Transverse colon (tissue), 4 donors: ENCODE measurements around the gene RACK1. TPM values are rescaled to one million over a fixed set of nuclear protein-coding genes. Genes with fewer than 3 reads are reported as not detected.
A peak's percentile ranks its signal among the peaks of the same experiment; 100 is the strongest.

Experiments
- DNase-seq: peaks from one replicate; pipeline ENCODE4 v3.0.0-alpha.2; 2019
- H3K27ac ChIP-seq, 4 donors: fragments of 200-600 bp; sonication (generic); 2 replicates each; pipeline ENCODE4 v1.5.1; 2016 to 2018; ENCODE audit warnings: inconsistent platforms in 4 of 4
- H3K27me3 ChIP-seq: fragments of 200-600 bp; sonication (generic); 2 replicates; pipeline ENCODE4 v1.5.1; 2017; ENCODE audit warnings: inconsistent platforms
- H3K36me3 ChIP-seq, 4 donors: fragments of 200-600 bp; sonication (generic); 2 replicates each; pipeline ENCODE4 v1.5.1; 2017 to 2019; ENCODE audit warnings: inconsistent platforms in 4 of 4
- H3K4me1 ChIP-seq, 4 donors: fragments of 200-600 bp; sonication (generic); 2 replicates each; pipeline ENCODE4 v1.5.1; 2017 to 2020; ENCODE audit warnings: inconsistent platforms in 4 of 4
- H3K4me3 ChIP-seq, 4 donors: fragments of 200-600 bp; sonication (generic); 1 replicate in 1 of 4; 2 replicates in 3 of 4; pipeline versions ENCODE4 v1.5.1 to v1.6.1; 2017 to 2019; ENCODE audit warnings: inconsistent platforms in 4 of 4
- H3K9me3 ChIP-seq, 2 donors: fragments of 200-600 bp; sonication (generic); 2 replicates each; pipeline ENCODE4 v1.5.1; 2017 to 2019; ENCODE audit warnings: inconsistent platforms in 2 of 2
- CTCF ChIP-seq, 5 experiments: fragments of 200-600 bp in 3 of 5; fragments of 450-650 bp in 2 of 5; sonication (generic) in 3 of 5; IDR thresholded peaks; 1 replicate in 2 of 5; 2 replicates in 3 of 5; pipeline ENCODE4 v1.5.1; 2016 to 2017; ENCODE audit warnings: antibody characterized with exemption in 5 of 5, inconsistent platforms in 3 of 5, mild to moderate bottlenecking in 2 of 5, moderate library complexity in 1 of 5
- EP300 ChIP-seq: sonication (generic); formaldehyde crosslinking; IDR thresholded peaks from one replicate; pipeline ENCODE4 v1.6.1; 2017; ENCODE audit warnings: antibody characterized with exemption, low read depth
- POLR2A ChIP-seq: fragments of 450-650 bp; IDR thresholded peaks from one replicate; pipeline ENCODE4 v1.6.1; 2016; ENCODE audit warnings: antibody characterized with exemption, mild to moderate bottlenecking, moderate library complexity
- POLR2AphosphoS5 ChIP-seq, 3 donors: sonication (generic); formaldehyde crosslinking; IDR thresholded peaks; one replicate each; pipeline ENCODE4 v1.6.1; 2016; ENCODE audit warnings: antibody characterized with exemption in 3 of 3
- WGBS, 2 donors: methylation state at CpG; one replicate each; pipeline ENCODE4 v1.1.5; 2018; ENCODE audit warnings: low coverage in 1 of 2; 5-methylcytosine and 5-hydroxymethylcytosine counted together
- in situ Hi-C, 4 donors: fragments of 200-750 bp; cut with MboI; loops; one replicate each; pipeline versions ENCODE4 v1.15.0 to v1.15.1; 2017; ENCODE audit warnings: low sequenced_read_pairs in 3 of 4, low pct_ligation_motif_present in 1 of 4, low pct_unique_long_range_greater_than_20kb in 1 of 4
- intact Hi-C: fragments of 100-400 bp; cut with DNase I; formaldehyde crosslinking; loops from one replicate; pipeline ENCODE4 v1.15.1; 2023; ENCODE audit warnings: low total_unique reads
- total RNA-seq, 4 donors: library from RNA; depleted of rRNA; stranded (reverse); fragments of >200 nt; gene quantifications; one replicate each; pipeline ENCODE4 v1.1.0, GENCODE V29; 2016

The RACK1 gene
- total RNA-seq, 4 donors from 2014 or later, result 1,633 to 1,930 (median 1,753) TPM

GRCh38 chr5:181229996-181230395 is 13.7 kb downstream of the RACK1 start:
- no peak for DNase-seq
- H3K27ac ChIP-seq, result no peak overlapping the region
- TF ChIP-seq POLR2AphosphoS5 (IDR thresholded peaks at IDR 0.05) (no peak), CTCF (IDR thresholded peaks at IDR 0.05) (no peak), POLR2A (no peak), EP300 (no peak)
- H3K4me3 ChIP-seq, result no peak overlapping the region
- no peaks in the 10 kb centered on the region for H3K9me3 ChIP-seq
- intact Hi-C loops, result loop anchor here (10.0 kb wide), 1 partner anchor 425 kb away; the partner anchor contains the start of gene MGAT1
- H3K27me3 ChIP-seq, result no peaks in the 10 kb centered on the region
- H3K4me1 ChIP-seq, result peaks cover 0 to 5% (median under 1%) of the 10 kb centered on the region in 4 donors
- 83 to 90% methylated on average over 1 to 13 of the region's 13 CpGs for WGBS, 2 donors
- H3K36me3 ChIP-seq, result peaks cover 0 to 14% (median 3%) of the 10 kb centered on the region in 4 donors
- in situ Hi-C loops, result no loop called here

GRCh38 chr5:181224390-181225229 is 19.1 kb downstream of the RACK1 start:
- intact Hi-C loops, result loop anchor here (10.0 kb wide), 1 partner anchor 420 kb away; the partner anchor contains the start of gene MGAT1
- Histone ChIP-seq H3K4me1 (peaks cover 0 to 20% (median 9%) of the 10 kb centered on the region in 4 donors), H3K27me3 (no peaks in the 10 kb centered on the region), H3K4me3 (peak overlapping the region; percentile 59 to 87 (median 66)), H3K9me3 (no peaks in the 10 kb centered on the region), H3K27ac (peak overlapping the region; percentile 93 to 97 (median 95)), H3K36me3 (no peaks in the 10 kb centered on the region)
- whole genome bisulfite sequencing, 2 donors, result 65 to 77% methylated on average over 3 to 21 of the region's 22 CpGs
- in situ Hi-C loops, result no loop called here
- TF ChIP-seq POLR2A, result no peak
- peak; percentile 42 for DNase-seq

GRCh38 chr5:181223729-181224389 is 19.8 kb downstream of the RACK1 start:
- intact Hi-C loops (loop anchor here (2.0 to 10.0 kb wide), 2 partner anchors 33 to 419 kb away; partner anchors contain the start of gene MGAT1), in situ Hi-C loops (no loop called here)
- DNase-seq, result no peak
- Histone ChIP-seq H3K27me3 (no peaks in the 10 kb centered on the region), H3K9me3 (no peaks in the 10 kb centered on the region), H3K27ac (peak overlapping the region; percentile 93 to 97 (median 95)), H3K4me1 (peaks cover 0 to 20% (median 9%) of the 10 kb centered on the region in 4 donors), H3K36me3 (no peaks in the 10 kb centered on the region), H3K4me3 (peak overlapping the region; percentile 59 to 87 (median 66))
- TF ChIP-seq CTCF (IDR thresholded peaks at IDR 0.05), result no peak
- no peak for TF ChIP-seq POLR2A
- no peak for TF ChIP-seq POLR2AphosphoS5 (IDR thresholded peaks at IDR 0.05)
- no peak for TF ChIP-seq EP300
- WGBS, 2 donors, result 1 to 2% methylated on average over 7 to 31 of the region's 31 CpGs

- 0% methylated on average over 47 of the region's 59 CpGs; no CpG with 5 or more reads in 1 of the 2 donors for WGBS, 2 donors
- H3K4me1 ChIP-seq, result peaks cover 6 to 26% (median 9%) of the 10 kb centered on the region in 4 donors
- H3K27ac ChIP-seq, result peak within 1 kb of the TSS; percentile 93 to 97 (median 95)
- intact Hi-C loops (loop anchor here (2.0 to 10.0 kb wide), 2 partner anchors 32 to 418 kb away; partner anchors contain the start of gene MGAT1), in situ Hi-C loops (no loop called here)
- peak; percentile 43 for TF ChIP-seq EP300
- TF ChIP-seq POLR2A, result peak; percentile 96
- peak; percentile 73 to 97 (median 95) for TF ChIP-seq POLR2AphosphoS5 (IDR thresholded peaks at IDR 0.05)
- peak in 4 of 5 experiments; percentile 3 to 59 (median 8) for TF ChIP-seq CTCF (IDR thresholded peaks at IDR 0.05)
- H3K9me3 ChIP-seq, result no peaks in the 10 kb centered on the region
- no peaks in the 10 kb centered on the region for H3K36me3 ChIP-seq
- peak within 1 kb of the TSS; percentile 59 to 87 (median 66) for H3K4me3 ChIP-seq
- H3K27me3 ChIP-seq, result no peaks in the 10 kb centered on the region
- DNase-seq, result peak; percentile 99
These were observed 20.5 kb downstream of the RACK1 start, which contains the start of gene TRIM41 for GRCh38 chr5:181223058-181223728. Gene TRIM41 (plus strand): TSS chr5:181223281. CDS start chr5:181224000, 719 bp downstream.
